GM12872 (cell line): ENCODE measurements around the gene ZNF584.

Source experiments
- TF ChIP-seq, protein P1 (sequence below): IDR thresholded peaks from 3 replicates; pipeline ENCODE4 v1.5.1; 2011; ENCODE audit warnings: low read depth, mild to moderate bottlenecking, low read length, moderate library complexity; ENCODE audit not compliant: insufficient read depth

The ZNF584 gene

DNA sequence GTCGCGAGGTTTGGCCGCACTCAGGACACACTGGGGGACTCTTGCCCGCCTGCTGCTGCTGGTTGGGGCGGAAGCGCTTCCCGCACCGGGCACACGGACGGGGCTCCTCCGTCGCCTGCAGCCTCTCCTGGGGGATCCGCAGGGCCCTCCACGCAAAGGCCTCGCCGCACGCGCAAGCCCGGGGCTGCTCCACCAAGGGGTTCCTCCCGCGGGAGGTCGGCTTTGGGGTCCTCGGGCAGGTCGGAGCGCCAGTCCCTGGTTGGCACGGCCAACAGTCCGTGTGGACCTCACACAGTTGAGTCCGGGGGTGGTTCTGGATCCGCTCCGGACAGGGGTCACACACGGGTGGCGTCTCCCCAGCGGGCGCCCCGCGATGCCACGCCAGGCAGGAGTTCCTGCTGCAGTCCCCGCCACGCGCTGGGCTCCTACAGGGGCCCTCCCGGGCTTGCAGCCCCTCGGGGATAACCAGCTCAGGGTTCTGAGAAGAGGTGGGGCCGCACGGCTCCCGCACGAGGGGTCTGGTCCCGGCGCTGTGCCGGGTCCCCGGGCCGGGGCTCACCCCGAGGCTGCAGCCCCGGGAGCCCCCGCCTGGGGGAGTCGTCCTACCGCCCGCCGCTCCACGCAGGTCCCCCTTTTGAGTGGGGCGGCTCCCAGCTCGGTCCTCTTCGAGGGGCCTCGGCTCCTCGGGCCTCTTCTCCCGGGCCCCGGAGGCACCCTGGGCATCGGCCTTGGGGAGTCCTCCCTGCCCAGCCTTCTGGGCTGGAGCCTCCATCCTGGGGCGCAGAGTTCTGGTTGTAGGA is 39.7 kb upstream of the ZNF584 start:
- TF ChIP-seq, protein P1, sequence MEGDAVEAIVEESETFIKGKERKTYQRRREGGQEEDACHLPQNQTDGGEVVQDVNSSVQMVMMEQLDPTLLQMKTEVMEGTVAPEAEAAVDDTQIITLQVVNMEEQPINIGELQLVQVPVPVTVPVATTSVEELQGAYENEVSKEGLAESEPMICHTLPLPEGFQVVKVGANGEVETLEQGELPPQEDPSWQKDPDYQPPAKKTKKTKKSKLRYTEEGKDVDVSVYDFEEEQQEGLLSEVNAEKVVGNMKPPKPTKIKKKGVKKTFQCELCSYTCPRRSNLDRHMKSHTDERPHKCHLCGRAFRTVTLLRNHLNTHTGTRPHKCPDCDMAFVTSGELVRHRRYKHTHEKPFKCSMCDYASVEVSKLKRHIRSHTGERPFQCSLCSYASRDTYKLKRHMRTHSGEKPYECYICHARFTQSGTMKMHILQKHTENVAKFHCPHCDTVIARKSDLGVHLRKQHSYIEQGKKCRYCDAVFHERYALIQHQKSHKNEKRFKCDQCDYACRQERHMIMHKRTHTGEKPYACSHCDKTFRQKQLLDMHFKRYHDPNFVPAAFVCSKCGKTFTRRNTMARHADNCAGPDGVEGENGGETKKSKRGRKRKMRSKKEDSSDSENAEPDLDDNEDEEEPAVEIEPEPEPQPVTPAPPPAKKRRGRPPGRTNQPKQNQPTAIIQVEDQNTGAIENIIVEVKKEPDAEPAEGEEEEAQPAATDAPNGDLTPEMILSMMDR = no peak

DNA sequence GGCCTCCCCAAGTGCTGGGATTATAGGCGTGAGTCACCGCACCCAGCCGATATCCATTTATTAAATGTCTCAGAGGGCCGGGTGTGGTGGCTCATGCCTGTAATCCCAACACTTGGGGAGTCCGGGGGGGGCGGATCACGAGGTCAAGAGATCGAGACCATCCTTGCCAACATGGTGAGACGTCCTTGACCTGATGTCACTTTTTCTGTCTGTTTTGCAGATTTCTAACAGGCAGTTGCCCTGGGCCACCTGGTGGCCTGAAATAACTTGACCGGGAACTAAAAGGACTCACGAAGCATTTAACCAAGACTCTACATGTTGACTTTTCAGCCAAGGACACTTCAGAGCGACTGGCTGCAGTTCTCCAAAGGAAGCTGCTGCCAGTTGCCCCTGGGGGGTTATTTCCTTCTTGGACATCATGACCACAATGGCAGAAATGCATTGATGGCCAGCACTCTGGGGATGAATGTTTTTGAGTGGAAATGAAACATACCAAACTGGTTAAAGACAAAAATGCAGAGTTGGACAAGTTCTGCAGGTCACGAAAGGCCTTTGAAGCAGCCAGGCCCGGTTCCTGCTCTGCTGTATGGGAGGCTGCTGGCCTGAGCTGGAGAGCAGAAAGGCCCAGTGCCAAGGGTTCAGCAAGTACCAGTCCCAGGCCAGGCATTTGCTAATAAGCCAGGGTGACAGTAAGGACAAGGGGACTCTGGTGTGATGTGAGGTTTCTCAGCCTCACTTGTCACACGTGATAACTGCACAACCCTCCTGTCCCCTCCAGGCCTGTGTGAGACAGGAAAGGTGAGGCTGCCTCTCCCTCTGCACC is 35.9 kb upstream of the ZNF584 start:
- TF ChIP-seq, protein P1 = 0 out of 3 replicates have a peak, but pooled peaks have one; percentile 8

DNA sequence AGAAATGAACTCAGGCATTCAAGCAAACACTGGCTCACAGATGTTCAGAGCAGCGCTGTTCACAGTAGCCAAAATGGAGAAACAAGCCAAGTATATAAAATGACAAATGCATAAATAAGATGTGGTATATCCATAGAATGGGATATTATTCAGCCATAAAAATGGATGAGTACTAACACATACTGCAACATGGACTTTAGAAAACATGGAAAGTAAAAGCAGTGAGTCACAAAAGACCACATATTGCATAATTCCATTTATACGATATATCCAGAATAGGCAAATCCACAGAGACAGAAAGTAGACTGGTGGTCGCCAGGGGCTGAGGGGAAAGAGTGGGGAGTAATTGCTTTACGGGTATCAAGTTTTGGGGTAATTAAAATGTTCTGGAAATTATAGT is 34.2 kb upstream of the ZNF584 start:
- TF ChIP-seq, protein P1 = no peak

DNA sequence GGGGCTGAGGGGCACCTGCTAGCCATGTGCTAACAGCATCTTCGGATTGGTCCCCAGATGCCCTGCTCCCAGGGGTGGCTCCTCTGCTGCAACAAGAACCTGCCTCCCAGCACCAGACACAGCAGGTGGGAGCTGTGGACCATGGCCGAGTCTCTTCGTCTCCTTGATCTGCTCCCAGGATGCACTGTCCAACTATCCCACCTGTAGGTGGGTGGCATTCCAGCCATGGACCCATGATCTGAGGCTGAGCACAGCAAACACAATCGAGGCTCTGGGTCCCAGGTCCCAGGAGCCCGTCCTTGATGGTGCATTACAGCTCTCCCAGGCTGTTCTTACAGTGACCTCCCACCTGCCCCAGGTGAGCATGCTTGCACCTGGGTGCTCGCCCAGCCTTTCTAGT is 29.2 kb upstream of the ZNF584 start:
- TF ChIP-seq, protein P1 = no peak

DNA sequence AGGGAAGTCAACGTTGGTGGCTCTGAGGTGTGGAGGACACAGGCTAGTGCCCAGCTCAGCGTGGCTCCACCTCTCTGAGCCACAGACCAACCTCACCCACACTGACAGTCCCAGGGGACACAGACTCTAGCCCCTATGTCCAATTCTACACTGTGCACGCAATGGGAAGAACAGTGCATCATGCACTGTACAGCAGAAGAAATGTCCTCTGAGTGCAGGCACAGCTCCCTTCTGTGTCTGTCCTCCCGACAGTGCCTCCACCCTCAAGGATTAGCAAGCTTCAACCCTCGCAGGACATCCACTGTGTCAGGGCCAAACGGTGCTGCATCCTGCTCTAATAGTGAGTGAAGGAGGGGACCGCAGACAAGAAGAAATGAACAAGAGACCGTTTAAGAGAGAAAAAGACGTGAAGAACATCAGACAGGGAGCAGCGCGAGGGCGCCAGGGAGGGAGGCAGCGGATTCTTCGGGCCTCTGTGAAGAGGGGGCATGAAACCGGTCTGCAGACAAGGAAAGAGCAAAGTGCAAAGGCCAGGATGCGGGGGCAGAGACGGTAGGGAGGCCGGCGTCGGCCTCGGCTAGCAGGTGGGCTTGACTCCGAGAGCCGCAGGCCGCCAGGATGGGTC is 28.3 kb upstream of the ZNF584 start:
- TF ChIP-seq, protein P1 = no peak

DNA sequence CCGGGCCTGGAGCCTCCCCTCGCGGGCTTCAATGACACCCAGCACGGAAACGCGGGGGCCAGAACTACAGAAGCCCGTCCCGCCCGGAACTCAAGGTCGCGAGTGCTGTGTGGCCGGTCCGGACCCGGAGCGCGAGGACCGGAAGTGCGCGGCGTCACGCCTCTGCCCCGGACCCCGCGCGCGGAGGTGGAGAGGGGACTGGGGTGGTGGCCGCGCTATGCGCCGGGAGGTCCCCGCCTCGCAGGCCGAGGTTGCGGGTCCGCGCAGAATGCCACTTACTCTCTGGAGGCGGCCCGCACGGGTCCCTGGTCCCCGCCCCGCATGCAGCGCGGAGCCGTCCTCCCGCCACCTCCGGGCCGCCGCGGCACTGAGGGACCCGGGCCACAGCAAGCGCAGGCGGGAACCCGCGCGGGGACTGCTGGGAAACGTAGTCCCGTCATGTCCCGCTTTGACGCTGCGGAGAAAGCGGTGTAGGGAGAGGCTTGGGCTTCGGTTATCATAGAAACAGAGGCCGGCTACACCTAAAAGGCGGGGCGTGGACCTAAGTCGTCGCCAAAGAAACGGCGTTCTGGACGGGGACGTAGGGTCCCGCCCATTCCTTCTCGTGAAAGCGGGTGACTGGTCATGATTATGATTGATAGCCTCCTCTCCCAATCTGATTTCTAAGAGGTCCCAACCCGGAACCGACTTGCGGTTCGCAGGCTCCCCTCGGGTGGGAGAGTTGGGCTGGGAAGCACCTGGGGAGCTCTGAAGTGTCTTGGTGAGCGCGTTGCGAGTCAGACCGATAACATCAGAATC is 27.6 kb upstream of the ZNF584 start, which contains the start of gene ZNF837:
ZNF837 (minus strand) TSS at position 369 of the 798 bp plus-strand sequence. CDS start 11,698 bp downstream, outside the sequence.
- TF ChIP-seq, protein P1 = no peak
